K562 (cell line): ENCODE results near the gene C2orf66. TPM values are rescaled to one million over a fixed set of nuclear protein-coding genes. Genes with fewer than 3 reads are reported as not detected.

ENCODE experiments used
- ATAC-seq: fragments of 200-7000 bp; cut with Tn5 transposase; 3 replicates; pipeline ENCODE4 v1.9.1; 2020; ENCODE audit warnings: moderate library complexity
- BruUV-seq: library from RNA; stranded (reverse); fragments of 400-500 nt; replicated peaks from 2 replicates; lab custom pipeline; 2021; lab: Mats Ljungman, UMichigan
- CTCF ChIA-PET: fragments of 300-600 bp; formaldehyde crosslinking; extraction: SDS; loops from one replicate; lab custom pipeline; 2021; ENCODE audit warnings: low intra/inter-chr PET ratio; lab: Yijun Ruan, JAX
- POLR2A ChIA-PET: fragments of 300-600, 350-650 bp; sonication (Branson Sonifier 250); formaldehyde crosslinking; extraction: SDS; loops from one replicate; lab custom pipeline; 2021; ENCODE audit warnings: antibody characterized with exemption, inconsistent platforms; lab: Yijun Ruan, JAX
- DNase-seq, 4 experiments: peaks; one replicate each; pipeline versions ENCODE4 v3.0.0 to v3.0.0-alpha.2; 2011 to 2018; ENCODE audit warnings: low spot score in 3 of 4, mixed read lengths in 3 of 4; ENCODE audit errors: extremely low read depth in 1 of 4
- FAIRE-seq: peaks from 2 replicates; lab custom pipeline; 2011; peaks lifted over from hg19 to GRCh38; lab: Jason Lieb, UNC
- H2AFZ ChIP-seq: 2 replicates; pipeline ENCODE4 v1.6.0; 2011; ENCODE audit warnings: low read depth, low read length, control low read depth, inconsistent platforms
- H3K27ac ChIP-seq: fragments of 200-600 bp; 3 replicates; pipeline ENCODE4 v1.8.0; 2011; ENCODE audit warnings: low read depth, mild to moderate bottlenecking, control low read depth, inconsistent platforms, low read length, moderate library complexity, mixed read lengths; ENCODE audit errors: extremely low read depth
- H3K27me3 ChIP-seq, 2 experiments: fragments of 300-600 bp in 1 of 2; 2 replicates in 1 of 2; 3 replicates in 1 of 2; pipeline versions ENCODE4 v1.6.0 to v1.8.0; 2011; ENCODE audit warnings: inconsistent platforms in 2 of 2, low read length in 2 of 2, mild to moderate bottlenecking in 1 of 2, mixed read lengths in 1 of 2, moderate library complexity in 1 of 2; ENCODE audit not compliant: control insufficient read depth in 2 of 2, insufficient read depth in 2 of 2
- H3K36me3 ChIP-seq: fragments of 300-600 bp; 3 replicates; pipeline ENCODE4 v1.8.0; 2011; ENCODE audit warnings: mild to moderate bottlenecking, low read length, inconsistent platforms; ENCODE audit not compliant: control insufficient read depth, insufficient read depth
- H3K4me1 ChIP-seq, 2 experiments: fragments of 200-600 bp in 1 of 2; replicated peaks in 1 of 2; 2 replicates in 1 of 2; 3 replicates in 1 of 2; pipeline versions ENCODE4 v1.5.1 to v1.8.0; 2011; ENCODE audit warnings: inconsistent platforms in 2 of 2, low read length in 2 of 2, mild to moderate bottlenecking in 1 of 2, mixed read lengths in 1 of 2, moderate library complexity in 1 of 2; ENCODE audit not compliant: control insufficient read depth in 2 of 2, insufficient read depth in 2 of 2
- H3K4me2 ChIP-seq: 2 replicates; pipeline ENCODE4 v1.6.1; 2011; ENCODE audit warnings: low read length, control low read depth, inconsistent platforms, mixed read lengths; ENCODE audit not compliant: insufficient read depth
- H3K4me3 ChIP-seq: fragments of 200-600 bp; sonication (generic), shearing (Covaris generic); 2 replicates; pipeline ENCODE4 v1.5.1; 2016; ENCODE audit warnings: control low read depth, inconsistent platforms
- H3K79me2 ChIP-seq: fragments of 200-600 bp; 3 replicates; pipeline ENCODE4 v1.8.0; 2011; ENCODE audit warnings: low read length, inconsistent platforms; ENCODE audit not compliant: control insufficient read depth, insufficient read depth
- H3K9ac ChIP-seq, 2 experiments: 2 replicates each; pipeline versions ENCODE4 v1.6.0 to v1.6.1; 2011; ENCODE audit warnings: low read depth in 2 of 2, low read length in 2 of 2, control low read depth in 1 of 2, inconsistent platforms in 1 of 2, mild to moderate bottlenecking in 1 of 2, mixed read lengths in 1 of 2; ENCODE audit not compliant: insufficient read depth in 1 of 2
- H3K9me1 ChIP-seq: one replicate; pipeline ENCODE4 v1.6.0; 2011; ENCODE audit warnings: inconsistent platforms, mild to moderate bottlenecking, low read length, moderate library complexity; ENCODE audit not compliant: control insufficient read depth, insufficient read depth
- H3K9me3 ChIP-seq: replicated peaks from 2 replicates; pipeline ENCODE4 v1.5.1; 2011; ENCODE audit warnings: low read depth, low read length, inconsistent platforms; ENCODE audit not compliant: control insufficient read depth, insufficient read depth
- H4K20me1 ChIP-seq: replicated peaks from 2 replicates; pipeline ENCODE4 v1.6.1; 2011; ENCODE audit warnings: low read length, inconsistent platforms, mixed read lengths; ENCODE audit not compliant: control insufficient read depth, insufficient read depth
- BRF2 ChIP-seq: IDR thresholded peaks from 3 replicates; pipeline ENCODE4 v1.6.1; 2011; ENCODE audit warnings: borderline replicate concordance, mild to moderate bottlenecking; ENCODE audit not compliant: insufficient read length, insufficient read depth
- HMBOX1 ChIP-seq: sonication (generic); IDR thresholded peaks from 2 replicates; pipeline ENCODE4 v1.6.1; 2016
- KHSRP ChIP-seq: fragments of 450-650 bp; IDR thresholded peaks from 2 replicates; pipeline ENCODE4 v1.6.1; 2017
- MYC ChIP-seq, 2 experiments: fragments of 250-450 bp in 1 of 2; sonication (Bioruptor Pico) in 1 of 2; IDR thresholded peaks; 2 replicates each; pipeline versions ENCODE4 v1.5.1 to v1.6.1; 2012 to 2021; ENCODE audit warnings: low read depth in 2 of 2, borderline replicate concordance in 1 of 2, improper control_type of control experiment in 1 of 2, low read length in 1 of 2, mild to moderate bottlenecking in 1 of 2, moderate library complexity in 1 of 2
- RAD21 ChIP-seq, 2 experiments: fragments of 250-450 bp in 1 of 2; fragments of 450-650 bp in 1 of 2; sonication (Bioruptor Pico) in 1 of 2; formaldehyde crosslinking in 1 of 2; IDR thresholded peaks in 1 of 2; conservative IDR thresholded peaks in 1 of 2; 2 replicates each; pipeline versions ENCODE4 v1.4.0 to v1.8.0; 2020 to 2022; ENCODE audit warnings: mild to moderate bottlenecking in 2 of 2, moderate library complexity in 1 of 2
- SMAD4 ChIP-seq: fragments of 250-450 bp; sonication (Bioruptor Pico); conservative IDR thresholded peaks from 2 replicates; pipeline ENCODE4 v1.8.0; 2021; ENCODE audit warnings: inconsistent platforms, mild to moderate bottlenecking, moderate library complexity
- SPI1 ChIP-seq: IDR thresholded peaks from 2 replicates; pipeline ENCODE4 v1.6.1; 2011; ENCODE audit warnings: low read depth, low read length, control low read depth, borderline replicate concordance
- TFAM ChIP-seq: fragments of 250-450 bp; sonication (Bioruptor Pico); conservative IDR thresholded peaks from 2 replicates; pipeline ENCODE4 v1.5.0; 2021; ENCODE audit warnings: mild to moderate bottlenecking, moderate library complexity
- TRIM25 ChIP-seq: fragments of 450-650 bp; IDR thresholded peaks from 2 replicates; pipeline ENCODE4 v1.7.0; 2016; ENCODE audit warnings: borderline replicate concordance
- UBTF ChIP-seq, 2 experiments: IDR thresholded peaks; 2 replicates each; pipeline ENCODE4 v1.6.1; 2012; ENCODE audit warnings: improper control_type of control experiment in 2 of 2, low read depth in 2 of 2, low read length in 2 of 2, borderline replicate concordance in 1 of 2
- ZNF445 ChIP-seq: fragments of 250-450 bp; sonication (Bioruptor Pico); IDR thresholded peaks from 2 replicates; pipeline ENCODE4 v1.4.0; 2020; ENCODE audit warnings: low read depth, mild to moderate bottlenecking, moderate library complexity
- WGBS: fragments of 100-300 bp; shearing (Covaris generic); methylation state at CpG from one replicate; pipeline ENCODE4 v1.1.6; 2016; ENCODE audit warnings: low coverage, mixed read lengths; ENCODE audit not compliant: insufficient coverage; ENCODE audit errors: missing lambda C conversion rate; 5-methylcytosine and 5-hydroxymethylcytosine counted together
- in situ Hi-C: fragments of 300-500 bp; cut with MboI; formaldehyde crosslinking; loops from 4 replicates; pipeline ENCODE4 v1.15.0; 2018; ENCODE audit warnings: inconsistent platforms, mixed read lengths
- intact Hi-C: fragments of 100-400 bp; cut with micrococcal nuclease; formaldehyde crosslinking; loops from 2 replicates; pipeline ENCODE4 v1.14.2; 2022
- polyA plus RNA-seq, 8 experiments: library from polyadenylated mRNA; depleted of rRNA in 4 of 8; stranded (reverse) in 5 of 8; unstranded in 3 of 8; fragments of >200 nt; fragmentation: Nextera tagmentation in 2 of 8; fragmentation: Illumina TruSeq in 1 of 8; extraction: Ambion mirVana in 2 of 8; extraction: Trizol in 1 of 8; gene quantifications; 2 replicates each; pipeline versions ENCODE4 v1.2.1 to v1.2.3, GENCODE V29; 2011 to 2014; ENCODE audit warnings: inconsistent platforms in 1 of 8, missing spikeins in 1 of 8
- total RNA-seq, 7 experiments: library from RNA; depleted of rRNA in 6 of 7; stranded (reverse); fragments of >200 nt in 6 of 7; fragmentation: Illumina TruSeq in 2 of 7; extraction: Trizol in 2 of 7; gene quantifications; 2 replicates each; pipeline versions ENCODE4 v1.2.1 to v1.2.3, GENCODE V29; 2011 to 2021; ENCODE audit warnings: low replicate concordance in 1 of 7

Gene C2orf66
- total and polyA plus RNA-seq, 9 of the 15 experiments (the other 6 are each of a cell fraction or from before 2014, with no cell fraction given), result not detected

- TF ChIP-seq HMBOX1, result no peak
Observed at GRCh38 chr2:196783431-196784094, 25.6 kb downstream of the C2orf66 start (continued).

GRCh38 chr2:196767101-196767500, 42.1 kb downstream of the C2orf66 start:
- Histone ChIP-seq H3K79me2 (no peaks in the 10 kb centered on the region), H3K4me3 (no peak overlapping the region), H3K27me3 (no peaks in the 10 kb centered on the region), H2AFZ (no peak overlapping the region), H3K36me3 (peaks cover 65% of the 10 kb centered on the region; the same call in 2 of the 3 replicates), H3K9ac (no peak overlapping the region), H3K9me1 (no peaks in the 10 kb centered on the region), H3K4me2 (no peak overlapping the region), H4K20me1 (no peaks in the 10 kb centered on the region), H3K9me3 (no peaks in the 10 kb centered on the region), H3K27ac (no peak overlapping the region), H3K4me1 (no peaks in the 10 kb centered on the region)
- TF ChIP-seq SPI1, result no peak
- no peak for TF ChIP-seq TRIM25
- no peak for TF ChIP-seq BRF2
- no peak for TF ChIP-seq ZNF445 (CRISPR knock-in tag)
- TF ChIP-seq UBTF (IDR thresholded peaks at IDR 0.05; ENCODE audit: borderline replicate concordance in 1 of 2, low read depth in 2 of 2, low read length in 2 of 2), result no peak
- TF ChIP-seq SMAD4 (CRISPR knock-in tag), result no peak
- no peak for TF ChIP-seq RAD21 (CRISPR knock-in tag; conservative IDR thresholded peaks at IDR 0.05 in 1 of 2, IDR thresholded peaks at IDR 0.05 in 1 of 2)
- TF ChIP-seq MYC (IDR thresholded peaks at IDR 0.05; ENCODE audit: low read depth, low read length), result no peak
- TF ChIP-seq MYC (CRISPR knock-in tag; IDR thresholded peaks at IDR 0.05; ENCODE audit: borderline replicate concordance, low read depth), result no peak
- no peak for TF ChIP-seq TFAM (CRISPR knock-in tag)
- TF ChIP-seq KHSRP, result no peak
- DNase-seq, result no peak
- intact Hi-C loops (no loop called here), in situ Hi-C loops (no loop called here)
- BruUV-seq, result no TSS peak
- ChIA-PET CTCF (no interaction called here), POLR2A (interaction anchor here (0.6 kb wide), 1 partner anchor 12 kb away, joined by 3 read pairs; no protein-coding TSS in a partner anchor)
- ATAC-seq, result no peak
- no peak for FAIRE-seq
- 100% methylated on average over 1 of the region's 1 CpG for WGBS
